HepG2 (cell line): ENCODE measurements around the gene CRYZL1. TPM values are rescaled to one million over a fixed set of nuclear protein-coding genes. Genes with fewer than 3 reads are reported as not detected.
A peak's percentile ranks its signal among the peaks of the same experiment; 100 is the strongest.

Experiments used
- ATAC-seq: fragments of 200-7000 bp; cut with Tn5 transposase; 3 replicates; pipeline ENCODE4 v1.9.1; 2020; ENCODE audit warnings: mild to moderate bottlenecking, moderate library complexity
- BruUV-seq: library from RNA; stranded (reverse); fragments of 400-500 nt; replicated peaks from 2 replicates; lab custom pipeline; 2021; lab: Mats Ljungman, UMichigan
- CTCF ChIA-PET: fragments of 300-600 bp; formaldehyde crosslinking; extraction: SDS; loops from one replicate; lab custom pipeline; 2021; ENCODE audit warnings: low total read pairs, inconsistent platforms, low intra/inter-chr PET ratio; lab: Yijun Ruan, JAX
- POLR2A ChIA-PET: fragments of 350-600 bp; sonication (Branson Sonifier 250); formaldehyde crosslinking; loops from one replicate; lab custom pipeline; 2020; ENCODE audit warnings: antibody characterized with exemption, inconsistent platforms; lab: Yijun Ruan, JAX
- DNase-seq: peaks from one replicate; pipeline ENCODE4 v3.0.0-alpha.2; 2015; ENCODE audit warnings: low spot score
- FAIRE-seq: peaks from 3 replicates; lab custom pipeline; 2011; peaks lifted over from hg19 to GRCh38; lab: Jason Lieb, UNC
- H2AFZ ChIP-seq: one replicate; pipeline ENCODE4 v1.6.1; 2011; ENCODE audit warnings: low read length, inconsistent platforms
- H3K27ac ChIP-seq: fragments of 300-600 bp; 3 replicates; pipeline ENCODE4 v1.8.0; 2011; ENCODE audit warnings: mixed run types, mild to moderate bottlenecking, mixed read lengths, low read length, inconsistent platforms; ENCODE audit not compliant: insufficient read depth; ENCODE audit errors: extremely low read length
- H3K27me3 ChIP-seq, 2 experiments: fragments of 200-600 bp in 1 of 2; 2 replicates in 1 of 2; 3 replicates in 1 of 2; pipeline versions ENCODE4 v1.6.0 to v1.8.0; 2011; ENCODE audit warnings: low read length in 2 of 2, mild to moderate bottlenecking in 2 of 2, moderate library complexity in 2 of 2, inconsistent platforms in 1 of 2; ENCODE audit not compliant: insufficient read depth in 2 of 2, control insufficient read depth in 1 of 2
- H3K36me3 ChIP-seq, 2 experiments: fragments of 200-600 bp in 1 of 2; replicated peaks in 1 of 2; 2 replicates in 1 of 2; 3 replicates in 1 of 2; pipeline versions ENCODE4 v1.5.1 to v1.8.0; 2011; ENCODE audit warnings: low read length in 2 of 2, inconsistent platforms in 1 of 2; ENCODE audit not compliant: insufficient read depth in 2 of 2, control insufficient read depth in 1 of 2
- H3K4me1 ChIP-seq: 2 replicates; pipeline ENCODE4 v1.5.1; 2012; ENCODE audit warnings: low read length, inconsistent platforms; ENCODE audit not compliant: insufficient read depth
- H3K4me2 ChIP-seq: 2 replicates; pipeline ENCODE4 v1.6.0; 2011; ENCODE audit warnings: low read depth, low read length, inconsistent platforms
- H3K4me3 ChIP-seq, 3 experiments: fragments of 200-600 bp in 1 of 3; sonication (generic), shearing (Covaris generic) in 1 of 3; replicated peaks in 1 of 3; 2 replicates each; pipeline ENCODE4 v1.5.1; 2011 to 2016; ENCODE audit warnings: low read length in 3 of 3, inconsistent platforms in 2 of 3, low read depth in 2 of 3, mild to moderate bottlenecking in 2 of 3, control low read depth in 1 of 3, mixed read lengths in 1 of 3; ENCODE audit not compliant: insufficient read depth in 1 of 3
- H3K79me2 ChIP-seq: one replicate; pipeline ENCODE4 v1.6.1; 2011; ENCODE audit warnings: low read length, inconsistent platforms; ENCODE audit not compliant: insufficient read depth
- H3K9ac ChIP-seq: 2 replicates; pipeline ENCODE4 v1.6.0; 2011; ENCODE audit warnings: mild to moderate bottlenecking, low read depth, low read length, inconsistent platforms; ENCODE audit not compliant: insufficient read depth
- H3K9me3 ChIP-seq: 2 replicates; pipeline ENCODE4 v1.5.1; 2012; ENCODE audit warnings: mild to moderate bottlenecking, low read length
- H4K20me1 ChIP-seq: 2 replicates; pipeline ENCODE4 v1.6.0; 2011; ENCODE audit warnings: inconsistent platforms, mild to moderate bottlenecking, low read length, moderate library complexity; ENCODE audit not compliant: insufficient read depth
- AGO2 ChIP-seq: fragments of 200-400 bp; formaldehyde crosslinking; optimal IDR thresholded peaks from 2 replicates; pipeline ENCODE3; 2017; ENCODE audit warnings: mild to moderate bottlenecking, low read depth, low read length, moderate library complexity
- CC2D1A ChIP-seq: sonication (generic); formaldehyde crosslinking; IDR thresholded peaks from 2 replicates; pipeline ENCODE4 v1.8.1; 2023; ENCODE audit warnings: mild to moderate bottlenecking, missing genetic modification reagents
- MEF2D ChIP-seq: sonication (generic); formaldehyde crosslinking; IDR thresholded peaks from 2 replicates; pipeline ENCODE4 v1.5.1; 2020; ENCODE audit warnings: mild to moderate bottlenecking, missing genetic modification reagents
- MYC ChIP-seq: sonication (generic); formaldehyde crosslinking; IDR thresholded peaks from 2 replicates; pipeline ENCODE4 v1.9.0; 2021; ENCODE audit warnings: missing genetic modification reagents, borderline replicate concordance
- POLR2A ChIP-seq, 2 experiments: IDR thresholded peaks; 2 replicates each; pipeline ENCODE4 v1.6.1; 2011; ENCODE audit warnings: low read depth in 2 of 2, low read length in 2 of 2, mild to moderate bottlenecking in 1 of 2, moderate library complexity in 1 of 2; ENCODE audit not compliant: insufficient read depth in 1 of 2
- POLR2AphosphoS2 ChIP-seq: IDR thresholded peaks from 2 replicates; pipeline ENCODE4 v1.6.1; 2011; ENCODE audit warnings: low read depth, low read length, improper control_type of control experiment
- RBFOX2 ChIP-seq: fragments of 200-400 bp; formaldehyde crosslinking; IDR thresholded peaks from 2 replicates; pipeline ENCODE4 v1.6.1; 2017; ENCODE audit warnings: low read depth, mild to moderate bottlenecking, low read length
- RBM22 ChIP-seq: fragments of 200-400 bp; formaldehyde crosslinking; optimal IDR thresholded peaks from 2 replicates; pipeline ENCODE3; 2017; ENCODE audit warnings: mild to moderate bottlenecking, low read length, moderate library complexity
- STAT5B ChIP-seq: sonication (generic); formaldehyde crosslinking; IDR thresholded peaks from 2 replicates; pipeline ENCODE4 v1.4.0; 2020; ENCODE audit warnings: missing genetic modification reagents
- ZBTB3 ChIP-seq: sonication (generic); formaldehyde crosslinking; IDR thresholded peaks from 2 replicates; pipeline ENCODE4 v1.4.0; 2020; ENCODE audit warnings: low read depth, mild to moderate bottlenecking, moderate library complexity, missing genetic modification reagents, borderline replicate concordance
- ZBTB38 ChIP-seq: sonication (generic); formaldehyde crosslinking; IDR thresholded peaks from 2 replicates; pipeline ENCODE4 v1.5.1; 2020; ENCODE audit warnings: mild to moderate bottlenecking, missing genetic modification reagents
- ZBTB42 ChIP-seq: sonication (generic); formaldehyde crosslinking; IDR thresholded peaks from 2 replicates; pipeline ENCODE4 v1.5.0; 2020; ENCODE audit warnings: mild to moderate bottlenecking, missing genetic modification reagents
- WGBS: methylation state at CpG from one replicate; pipeline ENCODE4 v1.1.6; 2017; ENCODE audit warnings: low lambda C conversion rate; 5-methylcytosine and 5-hydroxymethylcytosine counted together
- in situ Hi-C: cut with HindIII; loops from 2 replicates; pipeline ENCODE4 v1.10.0; 2017; ENCODE audit warnings: low pct_unique_long_range_greater_than_20kb; ENCODE audit not compliant: extremely low pct_ligation_motif_present
- intact Hi-C: fragments of 100-400 bp; cut with micrococcal nuclease; formaldehyde crosslinking; loops from one replicate; pipeline ENCODE4 v1.10.0; 2022; ENCODE audit not compliant: unreplicated experiment
- polyA plus RNA-seq, 8 experiments: library from polyadenylated mRNA; depleted of rRNA in 3 of 8; stranded (reverse) in 7 of 8; unstranded in 1 of 8; fragments of >200 nt; fragmentation: Illumina TruSeq in 4 of 8; extraction: Trizol in 4 of 8; gene quantifications; 2 replicates each; pipeline versions ENCODE4 v1.2.1 to v1.2.3, GENCODE V29; 2011 to 2016; ENCODE audit warnings: low read depth in 4 of 8, missing spikeins in 1 of 8, mixed read lengths in 1 of 8; ENCODE audit not compliant: insufficient read depth in 1 of 8
- total RNA-seq, 5 experiments: library from RNA; depleted of rRNA; stranded (reverse); fragments of >200 nt; fragmentation: Illumina TruSeq; extraction: Trizol; gene quantifications; 2 replicates each; pipeline ENCODE4 v1.2.3, GENCODE V29; 2016; ENCODE audit warnings: low read depth in 1 of 5

CRYZL1 gene
- total and polyA plus RNA-seq, 2 of the 13 experiments (the other 11 are each of a cell fraction or from before 2014, with no cell fraction given) = 20.3 to 27.7 TPM

DNA sequence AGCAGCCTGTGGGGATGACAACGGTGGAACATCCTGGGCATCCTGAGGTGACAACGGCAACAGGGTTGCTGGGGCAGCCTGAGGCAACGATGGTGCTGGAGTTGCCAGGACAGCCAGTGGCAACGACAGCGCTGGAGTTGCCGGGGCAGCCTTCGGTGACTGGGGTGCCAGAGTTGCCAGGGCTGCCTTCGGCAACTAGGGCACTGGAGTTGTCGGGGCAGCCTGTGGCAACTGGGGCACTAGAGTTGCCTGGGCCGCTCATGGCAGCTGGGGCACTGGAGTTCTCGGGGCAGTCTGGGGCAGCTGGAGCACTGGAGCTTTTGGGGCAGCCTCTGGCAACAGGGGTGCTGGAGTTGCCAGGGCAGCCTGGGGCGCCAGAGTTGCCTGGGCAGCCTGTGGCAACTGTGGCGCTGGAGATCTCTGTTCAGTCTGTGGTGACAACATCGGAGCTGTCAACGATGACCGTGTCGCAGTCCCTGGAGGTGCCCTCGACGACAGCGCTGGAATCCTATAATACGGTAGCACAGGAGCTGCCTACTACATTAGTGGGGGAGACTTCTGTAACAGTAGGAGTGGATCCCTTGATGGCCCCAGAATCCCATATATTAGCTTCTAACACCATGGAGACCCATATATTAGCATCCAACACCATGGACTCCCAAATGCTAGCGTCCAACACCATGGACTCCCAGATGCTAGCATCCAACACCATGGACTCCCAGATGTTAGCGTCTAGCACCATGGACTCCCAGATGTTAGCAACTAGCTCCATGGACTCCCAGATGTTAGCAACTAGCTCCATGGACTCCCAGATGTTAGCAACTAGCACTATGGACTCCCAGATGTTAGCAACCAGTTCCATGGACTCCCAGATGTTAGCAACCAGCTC, 90.5 kb downstream of the CRYZL1 start:
- peak; percentile 18 for ATAC-seq
- FAIRE-seq = no peak
- Histone ChIP-seq H3K9ac (no peak overlapping the region), H3K4me3 (no peak overlapping the region), H3K4me1 (peaks cover 14% of the 10 kb centered on the region; the same call in 1 of the 2 replicates), H3K36me3 (peaks cover 33 to 83% of the 10 kb centered on the region in 2 experiments), H3K9me3 (no peaks in the 10 kb centered on the region), H3K79me2 (peaks cover 87% of the 10 kb centered on the region), H3K27ac (no peak overlapping the region), H2AFZ (no peak overlapping the region), H3K27me3 (no peaks in the 10 kb centered on the region), H3K4me2 (no peak overlapping the region), H4K20me1 (peaks cover 64% of the 10 kb centered on the region)
- DNase-seq = no peak
- POLR2A ChIA-PET = interaction anchor here (0.8 to 1.4 kb wide), 9 partner anchors 8 to 71 kb away, joined by 3 to 6 read pairs (median 5); partner anchors contain the start of genes DONSON, GART, SON and TMEM50B
- CTCF ChIA-PET = no interaction called here
- TF ChIP-seq MEF2D (CRISPR knock-in tag) = no peak
- TF ChIP-seq MYC (CRISPR knock-in tag) = no peak
- no peak for TF ChIP-seq STAT5B
- 0 out of 2 replicates have a peak, but pooled peaks have one; percentile 46 for TF ChIP-seq ZBTB42 (CRISPR knock-in tag)
- TF ChIP-seq ZBTB38 = no peak
- TF ChIP-seq POLR2A (IDR thresholded peaks at IDR 0.05; ENCODE audit: insufficient read depth in 1 of 2, low read depth in 2 of 2, low read length in 2 of 2) = peak in 1 of 2 experiments; percentile 12; a peak in 2 of 4 replicates
- peak; percentile 63 for TF ChIP-seq RBM22
- peak; percentile 27; the same call in 1 of the 2 replicates for TF ChIP-seq POLR2AphosphoS2
- TF ChIP-seq AGO2 = peak; percentile 95
- no peak for TF ChIP-seq CC2D1A (CRISPR knock-in tag)
- TF ChIP-seq RBFOX2 = peak; percentile 75
- TF ChIP-seq ZBTB3 (CRISPR knock-in tag) = no peak
- intact Hi-C loops (no loop called here), in situ Hi-C loops (no loop called here)
- 97% methylated on average over 14 of the region's 23 CpGs for WGBS
- no TSS peak for BruUV-seq
